ENCODE measurements around the gene ADAMTS18. TPM values are rescaled to one million over a fixed set of nuclear protein-coding genes. Genes with fewer than 3 reads are reported as not detected.

ADAMTS18 gene
- polyA plus RNA-seq, 1 of the 3 experiments (the other 2 are of a cell fraction): under 0.01 TPM

DNA sequence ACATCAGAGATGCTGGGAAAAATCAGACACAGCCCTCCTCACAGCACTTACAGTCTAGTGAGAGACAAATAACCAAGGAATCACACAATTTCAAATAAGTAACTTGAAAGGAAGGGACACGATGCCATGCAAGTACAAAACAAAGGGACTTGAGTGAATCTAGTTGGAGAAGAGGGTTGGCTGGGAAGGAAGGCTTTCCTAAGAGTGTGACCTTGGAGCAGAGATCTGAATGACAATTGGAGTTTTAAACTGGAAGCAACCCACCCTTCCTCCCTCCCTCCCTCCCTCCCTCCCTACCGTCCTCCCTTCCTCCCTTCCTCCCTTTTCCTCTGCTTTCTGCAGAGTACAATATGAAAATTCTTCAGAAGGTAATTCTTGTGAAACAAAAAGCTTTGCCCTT is 31.1 kb downstream of the ADAMTS18 start:
- H3F3A ChIP-seq (replicated peaks; ENCODE audit: insufficient read depth): no peaks in the 10 kb centered on the region
- TF ChIP-seq MEF2A (IDR thresholded peaks at IDR 0.05; ENCODE audit: borderline replicate concordance, low read depth) (no peak), GATA2 (CRISPR knock-in tag; IDR thresholded peaks at IDR 0.05) (no peak), GABPA (IDR thresholded peaks at IDR 0.05; ENCODE audit: low read depth) (no peak), EZH2phosphoT487 (IDR thresholded peaks at IDR 0.05; ENCODE audit: borderline replicate concordance, low read depth) (no peak), TAF1 (IDR thresholded peaks at IDR 0.05; ENCODE audit: borderline replicate concordance, low read depth, low read length) (no peak), YY1 (IDR thresholded peaks at IDR 0.05; ENCODE audit: low read depth) (no peak), EP300 (IDR thresholded peaks at IDR 0.05; ENCODE audit: borderline replicate concordance in 1 of 2, low read depth in 1 of 2, low read length in 1 of 2) (no peak), SMC3 (IDR thresholded peaks at IDR 0.05; ENCODE audit: low read depth, low read length) (no peak), FOXJ3 (CRISPR knock-in tag; IDR thresholded peaks at IDR 0.05) (no peak), MXI1 (IDR thresholded peaks at IDR 0.05; ENCODE audit: low read depth, low read length) (no peak), FOSL2 (IDR thresholded peaks at IDR 0.05; ENCODE audit: borderline replicate concordance, low read depth) (no peak), FOXM1 (IDR thresholded peaks at IDR 0.05; ENCODE audit: low read depth) (no peak)
- TF ChIP-seq, protein P1, sequence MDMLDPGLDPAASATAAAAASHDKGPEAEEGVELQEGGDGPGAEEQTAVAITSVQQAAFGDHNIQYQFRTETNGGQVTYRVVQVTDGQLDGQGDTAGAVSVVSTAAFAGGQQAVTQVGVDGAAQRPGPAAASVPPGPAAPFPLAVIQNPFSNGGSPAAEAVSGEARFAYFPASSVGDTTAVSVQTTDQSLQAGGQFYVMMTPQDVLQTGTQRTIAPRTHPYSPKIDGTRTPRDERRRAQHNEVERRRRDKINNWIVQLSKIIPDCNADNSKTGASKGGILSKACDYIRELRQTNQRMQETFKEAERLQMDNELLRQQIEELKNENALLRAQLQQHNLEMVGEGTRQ (IDR thresholded peaks at IDR 0.05; ENCODE audit: borderline replicate concordance, low read depth, low read length): no peak
- TF ChIP-seq, protein P2, sequence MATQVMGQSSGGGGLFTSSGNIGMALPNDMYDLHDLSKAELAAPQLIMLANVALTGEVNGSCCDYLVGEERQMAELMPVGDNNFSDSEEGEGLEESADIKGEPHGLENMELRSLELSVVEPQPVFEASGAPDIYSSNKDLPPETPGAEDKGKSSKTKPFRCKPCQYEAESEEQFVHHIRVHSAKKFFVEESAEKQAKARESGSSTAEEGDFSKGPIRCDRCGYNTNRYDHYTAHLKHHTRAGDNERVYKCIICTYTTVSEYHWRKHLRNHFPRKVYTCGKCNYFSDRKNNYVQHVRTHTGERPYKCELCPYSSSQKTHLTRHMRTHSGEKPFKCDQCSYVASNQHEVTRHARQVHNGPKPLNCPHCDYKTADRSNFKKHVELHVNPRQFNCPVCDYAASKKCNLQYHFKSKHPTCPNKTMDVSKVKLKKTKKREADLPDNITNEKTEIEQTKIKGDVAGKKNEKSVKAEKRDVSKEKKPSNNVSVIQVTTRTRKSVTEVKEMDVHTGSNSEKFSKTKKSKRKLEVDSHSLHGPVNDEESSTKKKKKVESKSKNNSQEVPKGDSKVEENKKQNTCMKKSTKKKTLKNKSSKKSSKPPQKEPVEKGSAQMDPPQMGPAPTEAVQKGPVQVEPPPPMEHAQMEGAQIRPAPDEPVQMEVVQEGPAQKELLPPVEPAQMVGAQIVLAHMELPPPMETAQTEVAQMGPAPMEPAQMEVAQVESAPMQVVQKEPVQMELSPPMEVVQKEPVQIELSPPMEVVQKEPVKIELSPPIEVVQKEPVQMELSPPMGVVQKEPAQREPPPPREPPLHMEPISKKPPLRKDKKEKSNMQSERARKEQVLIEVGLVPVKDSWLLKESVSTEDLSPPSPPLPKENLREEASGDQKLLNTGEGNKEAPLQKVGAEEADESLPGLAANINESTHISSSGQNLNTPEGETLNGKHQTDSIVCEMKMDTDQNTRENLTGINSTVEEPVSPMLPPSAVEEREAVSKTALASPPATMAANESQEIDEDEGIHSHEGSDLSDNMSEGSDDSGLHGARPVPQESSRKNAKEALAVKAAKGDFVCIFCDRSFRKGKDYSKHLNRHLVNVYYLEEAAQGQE (IDR thresholded peaks at IDR 0.05; ENCODE audit: low read depth, low read length): no peak
- no peak overlapping the region for H3K27ac ChIP-seq (ENCODE audit: low read depth in 2 of 2, low read length in 1 of 2)
- no peaks in the 10 kb centered on the region for H3K36me3 ChIP-seq (replicated peaks in 1 of 2; ENCODE audit: control insufficient read depth in 1 of 2, insufficient read depth in 2 of 2, low read length in 1 of 2)
- WGBS (ENCODE audit: low lambda C conversion rate): 29% methylated on average over 2 of the region's 2 CpGs
- H4K20me1 ChIP-seq (ENCODE audit: insufficient read depth): no peaks in the 10 kb centered on the region
- no peak overlapping the region for H3K4me3 ChIP-seq (ENCODE audit: low read depth in 2 of 2, low read length in 1 of 2)
- H3K9me3 ChIP-seq: no peaks in the 10 kb centered on the region
- no peaks in the 10 kb centered on the region for H3K79me2 ChIP-seq (ENCODE audit: insufficient read depth)
- H3K9ac ChIP-seq: no peak overlapping the region
- H3K4me2 ChIP-seq: no peak overlapping the region
- no peaks in the 10 kb centered on the region; the same call in 1 of the 2 replicates for H3K27me3 ChIP-seq (ENCODE audit: insufficient read depth)
- no peak for DNase-seq
- ChIA-PET POLR2A (no interaction called here), CTCF (no interaction called here)
- no peak overlapping the region for H2AFZ ChIP-seq (ENCODE audit: low read depth)
- no peaks in the 10 kb centered on the region for H3K4me1 ChIP-seq (ENCODE audit: control insufficient read depth in 1 of 2, insufficient read depth in 2 of 2, low read depth in 1 of 2, low read length in 1 of 2)
- H3K9me2 ChIP-seq: no peaks in the 10 kb centered on the region

DNA sequence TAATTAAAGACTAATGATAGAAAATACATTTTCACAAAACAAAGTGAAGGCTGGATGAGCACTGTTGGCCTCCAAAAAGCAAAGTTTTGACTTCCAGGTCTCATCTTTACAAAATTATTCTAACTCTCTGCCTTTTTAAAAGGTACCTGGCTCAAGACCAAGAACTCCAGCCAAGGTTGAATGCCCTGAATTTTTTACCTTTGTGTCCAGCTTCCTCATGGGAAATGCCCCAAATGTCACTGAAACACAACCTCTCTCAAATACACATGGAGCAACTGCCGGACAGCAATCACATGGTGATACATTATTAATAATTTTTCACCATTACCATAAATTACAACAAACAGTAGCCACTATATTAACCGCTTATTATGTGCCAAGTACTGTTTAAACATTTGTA is 32.2 kb downstream of the ADAMTS18 start:
- Histone ChIP-seq H2AFZ (ENCODE audit: low read depth) (no peak overlapping the region), H3K9me2 (no peaks in the 10 kb centered on the region), H3K27ac (ENCODE audit: low read depth in 2 of 2, low read length in 1 of 2) (no peak overlapping the region), H3K27me3 (ENCODE audit: insufficient read depth) (no peaks in the 10 kb centered on the region; the same call in 1 of the 2 replicates), H3K4me3 (ENCODE audit: low read depth in 2 of 2, low read length in 1 of 2) (no peak overlapping the region), H3F3A (replicated peaks; ENCODE audit: insufficient read depth) (no peaks in the 10 kb centered on the region), H4K20me1 (ENCODE audit: insufficient read depth) (no peaks in the 10 kb centered on the region), H3K9me3 (no peaks in the 10 kb centered on the region), H3K4me1 (ENCODE audit: control insufficient read depth in 1 of 2, insufficient read depth in 2 of 2, low read depth in 1 of 2, low read length in 1 of 2) (no peaks in the 10 kb centered on the region), H3K9ac (no peak overlapping the region), H3K36me3 (replicated peaks in 1 of 2; ENCODE audit: control insufficient read depth in 1 of 2, insufficient read depth in 2 of 2, low read length in 1 of 2) (no peaks in the 10 kb centered on the region), H3K4me2 (no peak overlapping the region), H3K79me2 (ENCODE audit: insufficient read depth) (no peaks in the 10 kb centered on the region)
- POLR2A ChIA-PET: no interaction called here
- WGBS (ENCODE audit: low lambda C conversion rate): 22% methylated on average over 2 of the region's 2 CpGs
- no peak for DNase-seq
- CTCF ChIA-PET: no interaction called here
- no peak for TF ChIP-seq GATA2 (CRISPR knock-in tag; IDR thresholded peaks at IDR 0.05)
- TF ChIP-seq FOXM1 (IDR thresholded peaks at IDR 0.05; ENCODE audit: low read depth): no peak
- TF ChIP-seq, protein P3, sequence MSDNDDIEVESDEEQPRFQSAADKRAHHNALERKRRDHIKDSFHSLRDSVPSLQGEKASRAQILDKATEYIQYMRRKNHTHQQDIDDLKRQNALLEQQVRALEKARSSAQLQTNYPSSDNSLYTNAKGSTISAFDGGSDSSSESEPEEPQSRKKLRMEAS (IDR thresholded peaks at IDR 0.05; ENCODE audit: low read depth): no peak
- no peak for TF ChIP-seq EP300 (IDR thresholded peaks at IDR 0.05; ENCODE audit: borderline replicate concordance in 1 of 2, low read depth in 1 of 2, low read length in 1 of 2)
- no peak for TF ChIP-seq POLR2AphosphoS5 (IDR thresholded peaks at IDR 0.05; ENCODE audit: low read depth, low read length)
- TF ChIP-seq TEAD4 (IDR thresholded peaks at IDR 0.05; ENCODE audit: borderline replicate concordance, insufficient read depth): no peak
- TF ChIP-seq, protein P4, sequence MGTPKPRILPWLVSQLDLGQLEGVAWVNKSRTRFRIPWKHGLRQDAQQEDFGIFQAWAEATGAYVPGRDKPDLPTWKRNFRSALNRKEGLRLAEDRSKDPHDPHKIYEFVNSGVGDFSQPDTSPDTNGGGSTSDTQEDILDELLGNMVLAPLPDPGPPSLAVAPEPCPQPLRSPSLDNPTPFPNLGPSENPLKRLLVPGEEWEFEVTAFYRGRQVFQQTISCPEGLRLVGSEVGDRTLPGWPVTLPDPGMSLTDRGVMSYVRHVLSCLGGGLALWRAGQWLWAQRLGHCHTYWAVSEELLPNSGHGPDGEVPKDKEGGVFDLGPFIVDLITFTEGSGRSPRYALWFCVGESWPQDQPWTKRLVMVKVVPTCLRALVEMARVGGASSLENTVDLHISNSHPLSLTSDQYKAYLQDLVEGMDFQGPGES (IDR thresholded peaks at IDR 0.05; ENCODE audit: low read depth, low read length): no peak
- TF ChIP-seq, protein P1 (IDR thresholded peaks at IDR 0.05; ENCODE audit: borderline replicate concordance, low read depth, low read length): no peak
- no peak for TF ChIP-seq YY1 (IDR thresholded peaks at IDR 0.05; ENCODE audit: low read depth)
- no peak for TF ChIP-seq RFX5 (IDR thresholded peaks at IDR 0.05; ENCODE audit: low read length)
- TF ChIP-seq CHD2 (IDR thresholded peaks at IDR 0.05; ENCODE audit: low read length, partially characterized antibody): no peak
- TF ChIP-seq RXRA (IDR thresholded peaks at IDR 0.05; ENCODE audit: borderline replicate concordance, low read depth): no peak
